Keratinocyte (primary cell): Measurements from ENCODE around the gene PPP4R4.

Experiments used
- EZH2 ChIP-seq: IDR thresholded peaks from one replicate; pipeline ENCODE4 v1.6.1; 2012; ENCODE audit warnings: inconsistent platforms, mild to moderate bottlenecking, low read length, moderate library complexity
- TF ChIP-seq, protein P1 (sequence below), 3 experiments: IDR thresholded peaks in 1 of 3; conservative IDR thresholded peaks in 1 of 3; optimal IDR thresholded peaks in 1 of 3; 2 replicates in 2 of 3; 3 replicates in 1 of 3; pipeline versions ENCODE3 to v1.5.1; 2011; ENCODE audit warnings: low read length in 3 of 3, mild to moderate bottlenecking in 3 of 3, moderate library complexity in 2 of 3, control low read depth in 1 of 3, inconsistent platforms in 1 of 3; ENCODE audit not compliant: insufficient read depth in 2 of 3; ENCODE audit errors: extremely low read depth in 1 of 3

DNA sequence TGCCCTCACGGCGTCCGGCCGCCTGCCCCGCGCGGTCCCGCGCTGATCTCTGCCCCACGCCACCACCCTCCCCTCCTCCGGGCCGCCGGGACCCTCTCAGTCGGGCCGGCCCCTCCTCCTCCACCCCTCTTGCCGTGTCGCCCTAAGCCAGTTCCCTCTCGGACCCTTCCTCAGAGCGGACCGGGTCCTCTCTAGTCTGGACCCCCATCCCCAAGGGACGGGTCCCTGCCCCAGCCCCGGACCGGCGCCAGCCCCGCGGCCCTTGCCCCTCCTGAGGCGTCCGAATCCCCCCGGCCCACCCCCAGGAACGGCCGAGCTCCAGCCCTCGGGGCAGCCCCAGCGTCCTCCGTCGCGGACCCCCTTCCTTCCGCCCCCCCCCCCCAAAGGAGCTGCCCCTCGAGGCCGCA is 485 bp downstream of the PPP4R4 start:
- TF ChIP-seq, protein P1, sequence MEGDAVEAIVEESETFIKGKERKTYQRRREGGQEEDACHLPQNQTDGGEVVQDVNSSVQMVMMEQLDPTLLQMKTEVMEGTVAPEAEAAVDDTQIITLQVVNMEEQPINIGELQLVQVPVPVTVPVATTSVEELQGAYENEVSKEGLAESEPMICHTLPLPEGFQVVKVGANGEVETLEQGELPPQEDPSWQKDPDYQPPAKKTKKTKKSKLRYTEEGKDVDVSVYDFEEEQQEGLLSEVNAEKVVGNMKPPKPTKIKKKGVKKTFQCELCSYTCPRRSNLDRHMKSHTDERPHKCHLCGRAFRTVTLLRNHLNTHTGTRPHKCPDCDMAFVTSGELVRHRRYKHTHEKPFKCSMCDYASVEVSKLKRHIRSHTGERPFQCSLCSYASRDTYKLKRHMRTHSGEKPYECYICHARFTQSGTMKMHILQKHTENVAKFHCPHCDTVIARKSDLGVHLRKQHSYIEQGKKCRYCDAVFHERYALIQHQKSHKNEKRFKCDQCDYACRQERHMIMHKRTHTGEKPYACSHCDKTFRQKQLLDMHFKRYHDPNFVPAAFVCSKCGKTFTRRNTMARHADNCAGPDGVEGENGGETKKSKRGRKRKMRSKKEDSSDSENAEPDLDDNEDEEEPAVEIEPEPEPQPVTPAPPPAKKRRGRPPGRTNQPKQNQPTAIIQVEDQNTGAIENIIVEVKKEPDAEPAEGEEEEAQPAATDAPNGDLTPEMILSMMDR (optimal IDR thresholded peaks at IDR 0.05 in 1 of 3, IDR thresholded peaks at IDR 0.05 in 1 of 3, conservative IDR thresholded peaks at IDR 0.05 in 1 of 3; ENCODE audit: extremely low read depth in 1 of 3, insufficient read depth in 2 of 3, low read length in 3 of 3), result no peak
- no peak for TF ChIP-seq EZH2
